ENCODE measurements around the gene TUBB4B. TPM values are rescaled to one million over a fixed set of nuclear protein-coding genes. Genes with fewer than 3 reads are reported as not detected.

TUBB4B gene
- total and polyA plus RNA-seq, 3 donors from 2014 or later: 856 to 1,777 (median 940) TPM

DNA sequence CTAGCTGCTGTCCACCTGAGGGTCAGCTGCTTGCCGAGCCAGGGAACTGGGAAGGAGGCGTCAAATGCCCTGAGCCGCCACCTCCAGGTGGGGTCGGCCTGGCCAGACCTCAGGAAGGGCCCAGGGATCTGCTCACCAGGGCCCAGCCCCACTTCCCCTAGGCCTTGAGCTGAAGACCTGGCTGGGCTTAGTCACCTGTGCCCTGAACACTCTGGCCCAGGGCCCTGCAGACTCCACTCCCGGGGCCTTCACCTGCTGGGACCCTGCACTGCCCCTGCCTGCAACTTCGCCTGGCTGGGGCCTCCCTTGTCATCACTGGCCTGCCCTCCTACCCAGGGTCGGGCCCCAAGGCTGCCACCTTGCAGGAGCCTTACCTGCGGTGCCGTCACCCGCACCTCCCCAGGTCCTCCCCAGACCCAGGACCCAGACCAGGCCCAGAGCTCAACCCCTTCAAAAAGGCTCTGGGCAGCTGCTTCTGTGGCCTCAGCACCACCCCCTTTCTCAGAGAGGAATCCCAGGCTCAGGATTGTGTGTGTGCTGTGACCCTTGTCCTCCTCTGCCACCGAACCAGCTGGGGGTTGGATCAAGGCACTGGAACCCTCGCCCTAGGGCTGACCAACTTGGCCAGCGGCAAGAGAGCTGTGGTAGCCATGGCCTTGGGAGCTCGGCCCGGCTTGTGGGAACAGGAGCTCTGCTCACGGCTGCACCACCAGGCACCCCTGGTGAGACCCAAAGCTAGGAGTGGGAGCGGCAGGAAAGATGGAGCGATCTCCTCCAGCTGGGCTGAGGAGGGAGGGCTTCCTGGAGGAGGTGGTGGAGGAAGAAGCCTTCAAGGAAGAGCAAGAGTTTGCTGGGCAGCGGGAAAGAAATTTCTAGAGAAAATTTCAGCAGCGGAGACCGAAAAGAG is 12.9 kb downstream of the TUBB4B start:
- no peak for DNase-seq
- 24 to 41% methylated on average over 14 to 21 of the region's 21 CpGs for WGBS, 2 donors
- Histone ChIP-seq H3K9me3 (no peaks in the 10 kb centered on the region), H3K27ac (peak overlapping the region; percentile 69 to 88), H3K4me1 (peaks cover 54% of the 10 kb centered on the region), H3K4me3 (peak overlapping the region; percentile 97 to 98), H3K36me3 (ENCODE audit: low read depth, missing control alignments) (no peaks in the 10 kb centered on the region), H3K27me3 (no peaks in the 10 kb centered on the region)
- TF ChIP-seq POLR2A (IDR thresholded peaks at IDR 0.05): no peak
- TF ChIP-seq, protein P1, sequence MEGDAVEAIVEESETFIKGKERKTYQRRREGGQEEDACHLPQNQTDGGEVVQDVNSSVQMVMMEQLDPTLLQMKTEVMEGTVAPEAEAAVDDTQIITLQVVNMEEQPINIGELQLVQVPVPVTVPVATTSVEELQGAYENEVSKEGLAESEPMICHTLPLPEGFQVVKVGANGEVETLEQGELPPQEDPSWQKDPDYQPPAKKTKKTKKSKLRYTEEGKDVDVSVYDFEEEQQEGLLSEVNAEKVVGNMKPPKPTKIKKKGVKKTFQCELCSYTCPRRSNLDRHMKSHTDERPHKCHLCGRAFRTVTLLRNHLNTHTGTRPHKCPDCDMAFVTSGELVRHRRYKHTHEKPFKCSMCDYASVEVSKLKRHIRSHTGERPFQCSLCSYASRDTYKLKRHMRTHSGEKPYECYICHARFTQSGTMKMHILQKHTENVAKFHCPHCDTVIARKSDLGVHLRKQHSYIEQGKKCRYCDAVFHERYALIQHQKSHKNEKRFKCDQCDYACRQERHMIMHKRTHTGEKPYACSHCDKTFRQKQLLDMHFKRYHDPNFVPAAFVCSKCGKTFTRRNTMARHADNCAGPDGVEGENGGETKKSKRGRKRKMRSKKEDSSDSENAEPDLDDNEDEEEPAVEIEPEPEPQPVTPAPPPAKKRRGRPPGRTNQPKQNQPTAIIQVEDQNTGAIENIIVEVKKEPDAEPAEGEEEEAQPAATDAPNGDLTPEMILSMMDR (IDR thresholded peaks at IDR 0.05): no peak
- intact Hi-C loops (cut with DNase I; ENCODE audit: low total_unique reads): no loop called here

DNA sequence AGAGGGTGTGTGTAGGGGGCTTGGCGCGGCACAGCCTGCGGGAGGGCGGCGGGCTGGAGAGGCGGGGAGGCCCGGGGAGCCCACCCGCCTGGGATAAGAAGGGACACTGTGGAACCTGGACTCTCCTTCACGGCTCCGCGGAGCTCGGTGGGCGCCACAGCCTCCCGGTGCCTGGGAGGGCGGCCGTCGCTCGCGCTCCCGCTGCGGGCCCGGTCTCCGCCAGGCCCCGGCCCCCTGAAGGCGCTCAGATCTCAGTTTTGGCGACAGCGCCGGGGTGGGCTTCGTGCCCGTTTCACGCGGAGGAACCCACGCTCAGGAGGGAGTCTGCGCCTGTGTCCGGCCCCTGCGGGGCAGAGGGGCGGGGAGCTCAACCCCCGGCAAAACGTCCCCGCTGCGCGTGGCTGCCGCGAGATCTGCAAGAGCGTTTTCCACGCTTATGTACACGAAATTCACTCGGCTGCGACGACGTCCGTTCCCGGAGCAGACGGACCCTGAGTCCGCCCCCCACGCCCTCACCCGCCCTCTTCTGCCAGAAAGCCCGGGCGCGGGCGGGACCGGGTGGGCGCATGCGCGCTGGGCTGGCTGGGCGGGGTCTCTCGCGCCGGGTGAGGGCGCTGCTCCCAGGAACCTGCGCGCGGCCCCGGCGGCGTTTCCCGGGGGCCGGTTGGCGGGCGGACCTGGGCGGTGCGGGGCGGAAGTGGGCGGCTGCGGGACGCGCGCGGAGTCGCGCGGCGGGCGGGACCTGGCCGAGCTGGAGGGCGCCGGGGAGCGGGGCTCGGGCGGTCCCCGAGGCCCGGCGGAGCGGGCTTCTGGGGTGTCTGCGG is 13.7 kb downstream of the TUBB4B start, which contains the start of gene NELFB:
Gene NELFB (plus strand): TSS at position 704 of the 824 bp plus-strand sequence.
- Histone ChIP-seq H3K27me3 (no peaks in the 10 kb centered on the region), H3K27ac (peak within 1 kb of the TSS; percentile 69 to 88), H3K36me3 (ENCODE audit: low read depth, missing control alignments) (no peaks in the 10 kb centered on the region), H3K9me3 (no peaks in the 10 kb centered on the region), H3K4me1 (peaks cover 45% of the 10 kb centered on the region), H3K4me3 (peak within 1 kb of the TSS; percentile 97 to 98)
- intact Hi-C loops (cut with DNase I; ENCODE audit: low total_unique reads): no loop called here
- peak; percentile 94 for DNase-seq
- WGBS, 2 donors: 1% methylated on average over 57 to 63 of the region's 105 CpGs
- TF ChIP-seq, protein P1 (IDR thresholded peaks at IDR 0.05): no peak
- TF ChIP-seq POLR2A (IDR thresholded peaks at IDR 0.05): no peak

DNA sequence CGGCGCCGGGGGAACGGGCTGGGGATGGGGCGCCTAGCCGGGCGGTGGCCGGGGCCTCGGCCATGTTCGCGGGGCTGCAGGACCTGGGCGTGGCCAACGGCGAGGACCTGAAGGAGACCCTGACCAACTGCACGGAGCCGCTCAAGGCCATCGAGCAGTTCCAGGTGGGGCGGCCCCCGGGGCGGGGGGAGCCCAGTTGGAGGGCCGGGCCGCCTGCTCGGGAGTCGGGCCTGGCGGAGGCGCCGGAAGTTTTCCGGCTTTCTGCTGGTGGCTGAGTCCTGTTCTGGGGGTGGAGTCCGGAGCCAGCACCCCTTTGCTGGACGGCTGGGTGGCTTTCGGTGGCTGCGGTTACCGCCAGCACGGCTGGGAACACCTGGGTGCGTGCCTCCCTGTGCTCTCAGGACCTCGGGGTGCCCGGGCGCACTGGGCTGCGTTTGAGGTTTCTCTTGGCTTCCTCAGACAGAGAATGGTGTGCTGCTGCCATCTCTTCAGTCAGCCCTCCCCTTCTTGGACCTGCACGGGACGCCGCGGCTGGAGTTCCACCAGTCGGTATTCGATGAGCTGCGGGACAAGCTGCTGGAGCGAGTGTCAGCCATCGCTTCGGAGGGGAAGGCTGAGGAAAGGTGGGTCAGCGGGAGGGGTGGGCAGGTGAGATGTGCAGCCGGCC is 14.5 kb downstream of the TUBB4B start:
- H3K27me3 ChIP-seq: no peaks in the 10 kb centered on the region
- DNase-seq: peak; percentile 59
- H3K4me3 ChIP-seq: peak overlapping the region; percentile 97 to 98
- WGBS, 2 donors: 3 to 4% methylated on average over 18 to 34 of the region's 51 CpGs
- H3K27ac ChIP-seq: peak overlapping the region; percentile 55 to 88
- H3K36me3 ChIP-seq (ENCODE audit: low read depth, missing control alignments): no peaks in the 10 kb centered on the region
- intact Hi-C loops (cut with DNase I; ENCODE audit: low total_unique reads): no loop called here
- H3K9me3 ChIP-seq: no peaks in the 10 kb centered on the region
- H3K4me1 ChIP-seq: peaks cover 38% of the 10 kb centered on the region
- TF ChIP-seq, protein P1 (IDR thresholded peaks at IDR 0.05): no peak
- no peak for TF ChIP-seq POLR2A (IDR thresholded peaks at IDR 0.05)

DNA sequence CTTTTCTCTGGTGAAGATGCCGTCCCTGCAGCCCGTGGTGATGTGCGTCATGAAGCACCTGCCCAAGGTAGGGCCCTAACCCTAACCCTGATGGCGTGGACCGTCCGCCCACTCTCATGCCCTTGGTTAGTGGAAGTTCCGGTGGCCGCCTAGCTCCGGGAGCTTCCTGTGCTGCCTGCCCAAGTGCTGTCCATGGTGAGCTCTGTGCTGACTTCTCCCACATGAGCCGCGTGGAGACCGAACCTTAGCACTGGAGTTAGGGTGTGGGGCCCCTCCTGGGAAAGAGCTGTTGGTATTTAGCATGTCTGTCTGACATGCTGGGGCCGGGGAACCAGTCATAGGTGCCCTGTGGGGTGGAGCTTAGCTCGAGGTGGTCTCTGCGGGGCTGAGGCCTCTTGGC is 15.3 kb downstream of the TUBB4B start:
- intact Hi-C loops (cut with DNase I; ENCODE audit: low total_unique reads): no loop called here
- Histone ChIP-seq H3K9me3 (no peaks in the 10 kb centered on the region), H3K4me1 (peaks cover 30% of the 10 kb centered on the region), H3K36me3 (ENCODE audit: low read depth, missing control alignments) (no peaks in the 10 kb centered on the region), H3K27me3 (no peaks in the 10 kb centered on the region), H3K27ac (no peak overlapping the region), H3K4me3 (no peak overlapping the region)
- WGBS, 2 donors: 51 to 71% methylated on average over 12 to 15 of the region's 15 CpGs
- no peak for TF ChIP-seq POLR2A (IDR thresholded peaks at IDR 0.05)
- TF ChIP-seq, protein P1 (IDR thresholded peaks at IDR 0.05): no peak
- no peak for DNase-seq
